Breast epithelium (tissue), 4 donors: ENCODE results near the gene TANGO2. TPM values are rescaled to one million over a fixed set of nuclear protein-coding genes. Genes with fewer than 3 reads are reported as not detected.
A peak's percentile ranks its signal among the peaks of the same experiment; 100 is the strongest.

ENCODE experiments used
- DNase-seq, 2 donors: peaks; one replicate each; pipeline ENCODE4 v3.0.0-alpha.2; 2019; ENCODE audit warnings: low spot score in 2 of 2
- H3K27ac ChIP-seq, 2 donors: fragments of 200-600 bp; sonication (generic) in 1 of 2; one replicate each; pipeline ENCODE4 v1.5.1; 2016 to 2019; ENCODE audit warnings: mild to moderate bottlenecking in 1 of 2
- H3K27me3 ChIP-seq, 2 donors: fragments of 200-600 bp; sonication (generic) in 1 of 2; one replicate each; pipeline versions ENCODE4 v1.5.1 to v1.6.0; 2017 to 2019; ENCODE audit warnings: control low read depth in 1 of 2, mild to moderate bottlenecking in 1 of 2
- H3K36me3 ChIP-seq: fragments of 200-600 bp; one replicate; pipeline ENCODE4 v1.5.1; 2019
- H3K4me1 ChIP-seq, 2 donors: fragments of 200-600 bp; sonication (generic); one replicate each; pipeline ENCODE4 v1.5.1; 2016 to 2019; ENCODE audit warnings: control low read depth in 1 of 2
- H3K4me3 ChIP-seq, 3 donors: fragments of 200-600 bp; sonication (generic); 1 replicate in 2 of 3; 2 replicates in 1 of 3; pipeline ENCODE4 v1.5.1; 2016 to 2019; ENCODE audit warnings: mild to moderate bottlenecking in 3 of 3, moderate library complexity in 2 of 3
- H3K9me3 ChIP-seq, 2 donors: fragments of 200-600 bp; sonication (generic) in 1 of 2; one replicate each; pipeline ENCODE4 v1.5.1; 2016 to 2019; ENCODE audit warnings: control low read depth in 1 of 2
- POLR2A ChIP-seq: fragments of 450-650 bp; IDR thresholded peaks from one replicate; pipeline ENCODE4 v1.6.1; 2016; ENCODE audit warnings: antibody characterized with exemption, mild to moderate bottlenecking, moderate library complexity
- POLR2AphosphoS5 ChIP-seq, 3 donors: sonication (generic); formaldehyde crosslinking; IDR thresholded peaks; one replicate each; pipeline ENCODE4 v1.6.1; 2017; ENCODE audit warnings: antibody characterized with exemption in 3 of 3
- intact Hi-C: fragments of 100-400 bp; cut with DNase I; formaldehyde crosslinking; loops from one replicate; pipeline ENCODE4 v1.15.1; 2023; ENCODE audit warnings: low total_unique reads
- total RNA-seq, 3 donors: library from RNA; depleted of rRNA; stranded (reverse); fragments of >200 nt; gene quantifications; one replicate each; pipeline ENCODE4 v1.1.0, GENCODE V29; 2016
- TF ChIP-seq, protein P1 (sequence below), 3 donors: fragments of 450-650 bp; IDR thresholded peaks; one replicate each; pipeline ENCODE4 v1.5.1; 2016 to 2017; ENCODE audit warnings: antibody characterized with exemption in 3 of 3, mild to moderate bottlenecking in 3 of 3, moderate library complexity in 3 of 3

TANGO2 gene
- total RNA-seq, 3 donors from 2014 or later, result 25.9 to 55.4 (median 33.4) TPM

DNA sequence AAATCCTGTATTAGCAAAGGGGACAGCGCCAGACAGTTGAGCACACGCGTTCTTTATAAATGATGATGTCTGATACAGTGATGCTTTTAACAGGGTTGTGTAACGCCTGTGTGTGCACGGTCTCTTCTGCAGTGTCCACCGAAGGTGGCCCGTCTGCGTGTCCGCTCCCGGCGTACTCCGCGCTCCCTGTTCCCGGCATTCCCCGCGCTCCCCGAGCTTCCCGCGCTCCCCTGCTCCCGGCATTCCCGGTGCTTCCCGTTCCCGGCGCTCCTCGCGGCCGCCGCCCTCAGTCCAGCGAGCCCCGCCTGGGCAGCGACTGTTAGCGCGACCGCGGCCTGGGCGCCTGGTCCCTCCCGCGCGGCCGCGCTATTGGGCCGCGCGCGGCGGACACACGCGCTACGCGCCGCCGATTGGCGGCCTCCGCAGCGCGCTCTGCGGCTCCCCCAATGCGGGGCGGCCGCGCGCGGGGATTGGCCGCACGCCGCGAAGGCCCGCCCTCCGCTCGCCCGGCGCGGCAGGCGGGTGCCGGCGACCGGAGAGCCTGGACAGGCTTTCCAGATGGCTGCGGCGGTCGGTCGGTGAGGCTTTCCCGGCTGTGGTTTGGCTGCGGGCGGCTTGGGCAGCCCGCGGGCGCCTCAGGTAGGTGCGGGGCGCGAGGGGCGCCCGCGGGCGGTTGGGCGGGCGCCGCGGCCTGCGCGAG, 59.0 kb downstream of the TANGO2 start, which contains the start of gene DGCR8:
Gene DGCR8, plus strand, starts transcription at position 497 of the 700 bp plus-strand sequence. CDS start 5,723 bp downstream, outside the sequence.
- H3K27me3 ChIP-seq, result no peaks in the 10 kb centered on the region
- DNase-seq, result peak; percentile 90 to 92
- H3K36me3 ChIP-seq, result no peaks in the 10 kb centered on the region
- intact Hi-C loops, result no loop called here
- H3K27ac ChIP-seq, result peak within 1 kb of the TSS; percentile 90 to 96
- peak within 1 kb of the TSS; percentile 72 to 84 (median 81) for H3K4me3 ChIP-seq
- peaks cover 4 to 9% of the 10 kb centered on the region in 2 donors for H3K4me1 ChIP-seq
- no peaks in the 10 kb centered on the region for H3K9me3 ChIP-seq
- no peak for TF ChIP-seq POLR2A
- peak; percentile 66 to 83 (median 77) for TF ChIP-seq POLR2AphosphoS5 (IDR thresholded peaks at IDR 0.05)
- TF ChIP-seq, protein P1, sequence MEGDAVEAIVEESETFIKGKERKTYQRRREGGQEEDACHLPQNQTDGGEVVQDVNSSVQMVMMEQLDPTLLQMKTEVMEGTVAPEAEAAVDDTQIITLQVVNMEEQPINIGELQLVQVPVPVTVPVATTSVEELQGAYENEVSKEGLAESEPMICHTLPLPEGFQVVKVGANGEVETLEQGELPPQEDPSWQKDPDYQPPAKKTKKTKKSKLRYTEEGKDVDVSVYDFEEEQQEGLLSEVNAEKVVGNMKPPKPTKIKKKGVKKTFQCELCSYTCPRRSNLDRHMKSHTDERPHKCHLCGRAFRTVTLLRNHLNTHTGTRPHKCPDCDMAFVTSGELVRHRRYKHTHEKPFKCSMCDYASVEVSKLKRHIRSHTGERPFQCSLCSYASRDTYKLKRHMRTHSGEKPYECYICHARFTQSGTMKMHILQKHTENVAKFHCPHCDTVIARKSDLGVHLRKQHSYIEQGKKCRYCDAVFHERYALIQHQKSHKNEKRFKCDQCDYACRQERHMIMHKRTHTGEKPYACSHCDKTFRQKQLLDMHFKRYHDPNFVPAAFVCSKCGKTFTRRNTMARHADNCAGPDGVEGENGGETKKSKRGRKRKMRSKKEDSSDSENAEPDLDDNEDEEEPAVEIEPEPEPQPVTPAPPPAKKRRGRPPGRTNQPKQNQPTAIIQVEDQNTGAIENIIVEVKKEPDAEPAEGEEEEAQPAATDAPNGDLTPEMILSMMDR (IDR thresholded peaks at IDR 0.05), result no peak

DNA sequence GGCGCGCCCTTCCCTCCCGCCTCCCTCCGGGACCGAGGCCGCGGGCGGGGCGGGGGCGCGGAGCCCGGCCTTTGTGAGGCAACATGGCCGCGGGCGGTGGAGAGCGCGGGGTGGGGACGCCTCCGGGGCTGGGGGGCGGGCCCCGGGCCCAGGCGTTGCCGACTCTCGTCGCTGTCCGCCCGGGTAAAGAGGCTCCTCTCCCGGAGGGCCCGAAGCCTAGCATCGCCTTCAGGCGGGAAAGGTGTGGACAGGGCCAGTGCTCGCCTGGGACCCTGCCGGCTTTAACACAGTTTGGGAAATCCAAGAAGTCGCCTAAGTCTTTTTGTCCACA, 59.5 kb downstream of the TANGO2 start:
- intact Hi-C loops, result no loop called here
- Histone ChIP-seq H3K4me1 (peaks cover 4 to 9% of the 10 kb centered on the region in 2 donors), H3K36me3 (no peaks in the 10 kb centered on the region), H3K4me3 (peak overlapping the region; percentile 72 to 84 (median 81)), H3K9me3 (no peaks in the 10 kb centered on the region), H3K27ac (peak overlapping the region; percentile 90 to 96), H3K27me3 (no peaks in the 10 kb centered on the region)
- TF ChIP-seq POLR2A, result no peak
- TF ChIP-seq, protein P1 (IDR thresholded peaks at IDR 0.05), result no peak
- no peak for TF ChIP-seq POLR2AphosphoS5 (IDR thresholded peaks at IDR 0.05)
- peak in 1 of 2 donors; percentile 29 for DNase-seq

GRCh38 chr22:20080776-20081654, 60.1 kb downstream of the TANGO2 start:
- Histone ChIP-seq H3K9me3 (no peaks in the 10 kb centered on the region), H3K27ac (peak overlapping the region; percentile 90 to 96), H3K36me3 (no peaks in the 10 kb centered on the region), H3K4me1 (peaks cover 4 to 9% of the 10 kb centered on the region in 2 donors), H3K4me3 (peak overlapping the region; percentile 72 to 84 (median 81)), H3K27me3 (no peaks in the 10 kb centered on the region)
- TF ChIP-seq, protein P1 (IDR thresholded peaks at IDR 0.05), result no peak
- TF ChIP-seq POLR2A (no peak), POLR2AphosphoS5 (IDR thresholded peaks at IDR 0.05) (no peak)
- DNase-seq, result no peak
- intact Hi-C loops, result no loop called here

- no peak overlapping the region for H3K27ac ChIP-seq
- no peaks in the 10 kb centered on the region for H3K9me3 ChIP-seq
- no peaks in the 10 kb centered on the region for H3K27me3 ChIP-seq
- peak overlapping the region in 1 of 3 donors; percentile 8 for H3K4me3 ChIP-seq
- peaks cover 16% of the 10 kb centered on the region for H3K36me3 ChIP-seq
- H3K4me1 ChIP-seq, result peaks cover 4 to 9% of the 10 kb centered on the region in 2 donors
- no peak for DNase-seq
- TF ChIP-seq, protein P1 (IDR thresholded peaks at IDR 0.05), result no peak
- TF ChIP-seq POLR2AphosphoS5 (IDR thresholded peaks at IDR 0.05), result no peak
- TF ChIP-seq POLR2A, result no peak
- intact Hi-C loops, result no loop called here
Observed at GRCh38 chr22:20083157-20083890, 62.4 kb downstream of the TANGO2 start.
